ENCODE measurements around the gene RAD23B.

Gene RAD23B

DNA sequence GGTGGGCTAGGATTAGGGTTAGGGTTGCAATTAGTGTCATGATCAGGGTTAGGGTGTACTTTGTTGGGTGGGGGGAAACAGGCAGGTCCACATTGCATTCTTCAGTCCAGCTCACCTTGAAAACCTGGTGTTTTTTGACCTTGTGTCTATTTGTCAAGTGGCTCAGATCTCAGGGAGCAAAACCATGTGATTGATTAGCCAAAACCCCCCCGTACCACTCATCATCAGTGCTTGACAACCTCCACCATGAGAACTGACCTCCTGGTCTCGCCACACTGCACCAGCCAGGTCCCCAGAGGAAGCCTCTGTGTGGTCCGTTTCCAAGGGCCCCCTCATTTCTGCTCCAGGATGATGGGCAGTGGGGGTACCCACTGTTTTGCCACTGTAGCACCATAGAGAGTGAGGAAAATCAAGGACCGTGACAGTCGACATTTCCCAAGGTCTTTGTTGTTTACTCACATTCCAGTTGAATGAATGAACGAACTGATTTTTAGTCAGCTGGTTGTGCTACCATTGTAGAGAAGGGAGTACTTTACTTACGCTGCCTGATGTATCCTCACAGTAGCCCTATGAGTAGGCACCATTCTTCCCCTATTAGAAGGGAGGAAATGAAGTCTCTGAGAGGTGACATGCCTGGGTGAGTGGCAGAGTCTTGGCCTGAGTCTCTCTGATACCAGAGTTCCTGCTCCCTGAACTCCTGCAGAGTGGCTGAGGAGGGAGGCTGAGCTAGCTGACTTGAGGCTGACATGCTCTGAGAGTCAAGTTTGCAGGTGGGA is 84.8 kb downstream of the RAD23B start:
- no peak for DNase-seq (ENCODE audit: low spot score)
- TF ChIP-seq, protein P1, sequence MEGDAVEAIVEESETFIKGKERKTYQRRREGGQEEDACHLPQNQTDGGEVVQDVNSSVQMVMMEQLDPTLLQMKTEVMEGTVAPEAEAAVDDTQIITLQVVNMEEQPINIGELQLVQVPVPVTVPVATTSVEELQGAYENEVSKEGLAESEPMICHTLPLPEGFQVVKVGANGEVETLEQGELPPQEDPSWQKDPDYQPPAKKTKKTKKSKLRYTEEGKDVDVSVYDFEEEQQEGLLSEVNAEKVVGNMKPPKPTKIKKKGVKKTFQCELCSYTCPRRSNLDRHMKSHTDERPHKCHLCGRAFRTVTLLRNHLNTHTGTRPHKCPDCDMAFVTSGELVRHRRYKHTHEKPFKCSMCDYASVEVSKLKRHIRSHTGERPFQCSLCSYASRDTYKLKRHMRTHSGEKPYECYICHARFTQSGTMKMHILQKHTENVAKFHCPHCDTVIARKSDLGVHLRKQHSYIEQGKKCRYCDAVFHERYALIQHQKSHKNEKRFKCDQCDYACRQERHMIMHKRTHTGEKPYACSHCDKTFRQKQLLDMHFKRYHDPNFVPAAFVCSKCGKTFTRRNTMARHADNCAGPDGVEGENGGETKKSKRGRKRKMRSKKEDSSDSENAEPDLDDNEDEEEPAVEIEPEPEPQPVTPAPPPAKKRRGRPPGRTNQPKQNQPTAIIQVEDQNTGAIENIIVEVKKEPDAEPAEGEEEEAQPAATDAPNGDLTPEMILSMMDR (IDR thresholded peaks at IDR 0.05), result no peak
- Histone ChIP-seq H3K4me3 (no peak overlapping the region), H3K27ac (no peak overlapping the region)

DNA sequence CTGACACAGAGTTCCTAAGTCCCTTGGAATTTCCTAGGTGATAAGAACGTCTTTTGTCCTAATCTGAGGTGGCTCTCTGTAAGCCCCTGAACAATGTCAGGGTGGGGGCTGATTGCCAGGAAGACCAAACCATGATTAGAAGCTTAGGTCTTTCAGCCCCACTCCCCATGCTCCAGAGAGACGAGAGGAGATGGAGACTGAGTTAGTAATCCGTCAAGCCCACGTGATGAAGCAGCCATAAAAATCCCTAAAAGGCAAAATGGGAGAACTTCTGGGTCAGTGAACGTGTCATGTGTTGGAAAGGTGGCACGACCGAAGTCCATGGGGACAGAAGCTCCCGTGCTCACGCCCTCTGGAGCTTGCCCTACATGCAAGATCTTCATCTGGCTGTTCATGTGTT is 85.6 kb downstream of the RAD23B start:
- DNase-seq (ENCODE audit: low spot score), result no peak
- TF ChIP-seq, protein P1 (IDR thresholded peaks at IDR 0.05), result no peak
- Histone ChIP-seq H3K4me3 (no peak overlapping the region), H3K27ac (no peak overlapping the region)

- TF ChIP-seq, protein P1 (IDR thresholded peaks at IDR 0.05), result no peak
- DNase-seq (ENCODE audit: low spot score), result no peak
- no peak overlapping the region for H3K27ac ChIP-seq
These were observed 90.7 kb downstream of the RAD23B start for GRCh38 chr9:107373809-107374208.

DNA sequence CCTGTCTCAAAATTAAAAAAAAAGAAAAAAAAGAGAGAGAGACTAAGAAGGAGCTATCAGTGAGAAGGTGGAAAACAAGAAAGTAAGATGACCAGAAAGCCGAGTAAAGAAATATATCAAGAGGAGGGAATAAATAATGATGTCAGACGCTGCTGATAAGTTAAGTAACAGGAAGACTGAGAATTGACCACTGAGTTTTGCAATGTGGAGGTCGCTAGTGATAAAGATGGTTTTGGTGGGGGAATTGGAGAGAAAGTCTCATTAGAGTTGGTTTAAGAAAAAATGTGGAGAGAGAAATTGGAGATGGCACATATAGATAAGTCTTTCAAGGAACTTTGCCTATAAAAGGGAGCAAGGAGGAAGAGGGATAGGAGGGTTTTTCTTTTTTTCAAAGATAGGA is 91.9 kb downstream of the RAD23B start:
- Histone ChIP-seq H3K27ac (no peak overlapping the region), H3K4me3 (no peak overlapping the region)
- TF ChIP-seq, protein P1 (IDR thresholded peaks at IDR 0.05), result no peak
- DNase-seq (ENCODE audit: low spot score), result no peak

More at GRCh38 chr9:107373809-107374208, 90.7 kb downstream of the RAD23B start:
- no peak overlapping the region for H3K4me3 ChIP-seq

DNA sequence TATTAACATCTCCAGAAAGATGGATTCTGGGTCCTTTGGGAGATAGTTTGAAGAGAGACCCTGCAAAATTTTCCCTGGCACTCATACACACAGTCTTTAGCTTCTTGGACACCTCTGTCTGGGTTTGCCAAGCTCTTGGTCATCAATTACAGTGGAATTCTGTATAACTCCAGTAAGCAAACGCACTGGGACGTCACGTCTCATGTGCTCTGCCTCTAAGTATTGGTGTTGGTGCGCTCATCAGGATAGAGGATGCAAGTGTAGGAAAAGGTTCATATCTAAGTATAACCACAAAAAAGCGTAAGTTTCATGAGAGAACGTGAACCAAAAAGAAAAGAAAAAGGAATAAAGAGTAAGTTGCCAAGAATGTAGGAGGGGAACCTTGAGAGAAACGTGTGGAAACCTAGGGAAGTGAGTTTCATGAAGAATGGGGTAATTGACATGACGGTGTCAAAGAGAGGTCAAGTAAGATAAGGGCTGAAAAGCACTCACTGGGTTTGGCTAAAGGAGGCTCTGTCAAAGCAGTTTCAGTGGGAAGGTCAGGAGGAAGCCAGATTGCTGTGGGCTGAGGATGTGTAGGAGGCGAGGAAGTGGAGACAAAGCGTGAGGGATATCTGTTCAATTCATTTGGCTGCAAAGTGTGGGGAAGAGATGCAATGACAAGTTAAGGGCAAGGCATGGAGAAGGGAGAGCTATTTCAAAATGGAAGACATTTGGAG is 92.7 kb downstream of the RAD23B start:
- Histone ChIP-seq H3K4me3 (no peak overlapping the region), H3K27ac (no peak overlapping the region)
- no peak for DNase-seq (ENCODE audit: low spot score)
- TF ChIP-seq, protein P1 (IDR thresholded peaks at IDR 0.05), result no peak

DNA sequence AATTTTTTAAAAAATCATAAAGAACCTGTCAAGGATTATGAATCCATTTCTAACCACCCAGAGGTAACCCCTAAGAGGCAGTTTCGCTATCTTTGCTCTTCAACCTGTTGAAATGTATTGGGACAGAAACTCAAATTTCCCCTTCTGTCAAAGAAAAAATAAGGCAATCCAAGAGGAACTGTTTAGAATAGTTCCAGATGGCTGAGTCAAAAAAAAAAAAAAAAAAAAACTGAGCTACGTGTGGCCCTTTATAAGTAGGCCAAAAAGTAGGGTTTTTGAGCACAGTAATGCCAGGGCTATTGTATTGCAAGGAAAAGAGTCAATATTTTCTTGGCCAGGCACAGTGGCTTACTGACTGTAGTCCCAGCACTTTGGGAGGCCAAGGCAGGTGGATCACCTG is 94.9 kb downstream of the RAD23B start:
- DNase-seq (ENCODE audit: low spot score), result no peak
- no peak overlapping the region for H3K4me3 ChIP-seq
- no peak overlapping the region for H3K27ac ChIP-seq
- TF ChIP-seq, protein P1 (IDR thresholded peaks at IDR 0.05), result no peak
